HG03196 (cell line): Measurements from ENCODE around the gene CD74.

Source experiments
- ATAC-seq: cut with Tn5 transposase; IDR thresholded peaks from one replicate; pipeline ENCODE4 v1.9.1; 2021; ENCODE audit not compliant: unreplicated experiment

CD74 gene

DNA sequence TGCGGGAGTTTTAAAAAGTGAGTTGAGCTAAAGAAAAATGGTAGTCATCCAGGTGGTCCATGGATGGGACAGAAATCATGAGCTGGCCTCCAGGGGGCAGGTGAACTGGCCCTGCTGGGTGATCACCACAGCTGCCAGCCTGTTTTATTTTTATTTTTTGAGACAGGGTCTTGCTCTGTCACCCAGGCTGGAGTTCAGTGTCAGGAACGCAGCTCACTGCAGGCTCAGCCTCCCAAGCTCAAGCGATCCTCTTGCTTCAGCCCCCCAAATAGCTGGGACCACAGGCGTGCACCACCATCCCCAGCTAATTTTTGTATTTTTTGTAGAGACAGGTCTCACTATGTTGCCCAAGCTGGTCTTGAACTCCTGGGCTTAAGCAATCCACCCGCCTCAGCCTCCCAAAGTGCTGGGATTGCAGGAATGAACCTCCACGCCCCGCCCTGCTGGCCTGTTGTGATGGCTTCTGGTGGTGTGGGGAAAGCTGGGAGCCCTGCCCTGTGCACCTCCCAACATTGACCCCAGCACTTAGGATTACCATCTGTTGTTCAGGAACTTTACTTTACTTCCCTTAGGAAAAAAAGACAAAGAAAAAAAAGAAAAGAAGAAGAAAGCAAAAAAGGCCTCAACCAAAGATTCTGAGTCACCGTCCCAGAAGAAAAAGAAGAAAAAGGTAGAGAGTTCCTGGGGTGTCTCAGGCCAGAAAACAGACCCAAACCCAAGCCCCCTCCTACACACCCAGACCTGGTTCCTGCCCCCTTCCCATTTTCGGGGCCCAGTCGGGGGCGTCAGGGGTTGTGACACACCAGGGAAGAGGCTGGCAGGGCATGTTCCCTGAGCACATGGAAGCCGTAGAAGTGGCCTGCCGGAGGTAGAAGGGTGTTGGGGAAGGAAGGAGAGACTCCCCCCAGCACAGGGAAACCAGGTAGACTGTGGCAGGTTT, 14.7 kb downstream of the CD74 start:
- no peak for ATAC-seq

DNA sequence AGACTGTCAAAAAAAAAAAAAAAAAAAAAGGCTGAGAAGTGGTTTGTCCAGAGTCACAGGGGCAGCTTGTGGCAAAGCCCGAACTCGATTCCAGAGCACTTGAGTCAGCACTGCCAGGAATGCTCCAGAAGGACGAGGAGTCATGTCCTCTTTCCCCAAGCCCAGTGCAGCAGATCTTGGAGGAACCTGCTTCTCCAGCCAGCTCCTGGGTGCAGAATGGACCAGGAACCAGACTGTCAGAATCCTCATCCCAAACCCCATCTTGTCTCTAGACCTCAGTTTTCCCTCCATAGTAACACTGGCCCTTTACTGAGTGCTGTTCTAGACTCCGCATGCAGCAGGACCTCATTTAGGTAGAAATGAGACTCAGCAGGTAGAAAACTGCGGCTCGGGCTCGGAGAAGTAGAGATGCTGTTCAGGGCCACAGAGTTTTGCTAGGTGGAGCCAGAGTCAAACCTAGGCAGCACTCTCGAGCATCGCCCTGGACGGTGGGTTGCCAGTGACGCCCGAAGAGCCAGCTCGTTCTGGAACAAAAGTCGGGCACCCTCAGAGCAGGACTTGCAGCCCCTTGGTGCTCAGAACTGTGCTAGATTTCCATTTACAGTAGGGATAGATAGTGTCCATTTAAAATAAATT, 15.4 kb downstream of the CD74 start:
- ATAC-seq: no peak

DNA sequence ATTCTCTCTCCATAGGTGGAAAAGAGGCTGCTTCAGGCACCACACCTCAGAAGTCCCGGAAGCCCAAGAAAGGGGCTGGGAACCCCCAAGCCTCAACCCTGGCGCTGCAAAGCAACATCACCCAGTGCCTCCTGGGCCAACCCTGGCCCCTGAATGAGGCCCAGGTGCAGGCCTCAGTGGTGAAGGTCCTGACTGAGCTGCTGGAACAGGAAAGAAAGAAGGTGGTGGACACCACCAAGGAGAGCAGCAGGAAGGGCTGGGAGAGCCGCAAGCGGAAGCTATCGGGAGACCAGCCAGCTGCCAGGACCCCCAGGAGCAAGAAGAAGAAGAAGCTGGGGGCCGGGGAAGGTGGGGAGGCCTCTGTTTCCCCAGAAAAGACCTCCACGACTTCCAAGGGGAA, 16.4 kb downstream of the CD74 start:
- no peak for ATAC-seq

DNA sequence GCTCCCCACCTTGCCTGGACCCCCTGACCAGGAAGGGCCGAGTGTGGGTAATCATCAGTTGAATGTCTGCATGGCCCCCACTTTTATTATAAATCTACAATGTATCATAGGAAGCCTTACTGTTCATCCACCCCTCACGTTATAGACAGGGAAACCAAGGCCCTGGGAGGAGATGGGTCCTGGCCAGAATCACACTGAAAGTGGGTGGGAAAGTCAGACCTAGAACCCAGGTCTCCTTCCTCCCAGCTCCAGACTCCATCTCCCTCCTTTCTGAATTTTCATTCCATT, 17.1 kb downstream of the CD74 start:
- no peak for ATAC-seq

DNA sequence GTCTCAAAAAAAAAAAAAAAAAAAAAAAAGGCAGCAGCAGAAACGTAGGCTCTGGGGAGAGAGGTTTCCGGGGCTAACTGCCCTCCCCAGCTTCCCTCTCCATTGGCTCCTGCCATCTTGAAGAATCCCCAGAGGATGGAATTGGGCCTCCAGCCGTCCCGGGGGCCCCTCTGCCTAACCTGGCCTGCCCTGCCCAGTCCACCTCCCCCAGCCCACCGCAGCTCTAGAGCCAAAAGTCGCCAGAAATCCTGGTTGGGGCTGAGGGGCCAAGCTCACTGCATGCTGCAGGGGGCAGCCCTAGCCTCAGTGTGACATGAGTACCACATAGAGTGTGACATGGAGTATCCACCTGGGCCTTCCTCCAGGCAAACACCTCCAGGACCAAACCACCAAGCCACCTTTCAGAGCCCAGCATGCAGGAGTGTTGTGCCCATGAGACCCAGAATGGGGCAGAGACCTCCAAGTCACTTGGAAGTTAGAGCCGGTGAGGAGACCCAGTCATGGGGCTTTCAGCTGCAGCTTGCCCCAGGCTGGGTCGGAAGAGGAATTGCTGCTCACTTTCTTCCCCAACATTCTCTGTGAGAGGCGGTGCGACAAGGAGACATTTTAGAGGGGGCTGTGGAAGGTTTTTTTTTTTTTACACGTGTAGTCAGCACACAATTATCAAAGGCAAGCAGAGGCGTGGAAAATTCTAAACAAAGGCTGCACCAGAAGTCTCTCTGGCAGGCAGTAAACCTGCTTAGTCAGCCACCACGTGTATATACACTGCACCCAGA, 17.6 kb downstream of the CD74 start:
- no peak for ATAC-seq

DNA sequence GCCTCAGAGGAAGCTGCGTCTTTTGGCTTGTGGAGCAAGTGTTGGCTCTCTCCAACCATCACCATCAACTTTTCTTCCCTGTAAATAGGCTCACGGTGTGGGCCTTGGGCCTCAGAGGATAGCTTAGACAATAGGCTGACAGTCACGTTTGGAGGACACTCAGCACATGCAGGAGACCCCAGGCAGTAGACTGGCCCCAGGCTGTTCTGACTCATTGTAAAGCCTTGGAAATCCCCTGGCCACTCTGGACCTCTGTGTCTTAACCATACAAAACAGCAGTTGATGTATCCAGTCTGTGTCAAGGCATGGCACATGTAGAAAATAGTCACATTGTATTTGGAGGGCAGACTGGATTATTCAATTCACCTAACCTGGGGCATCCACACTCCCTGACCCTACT, 18.6 kb downstream of the CD74 start:
- no peak for ATAC-seq

DNA sequence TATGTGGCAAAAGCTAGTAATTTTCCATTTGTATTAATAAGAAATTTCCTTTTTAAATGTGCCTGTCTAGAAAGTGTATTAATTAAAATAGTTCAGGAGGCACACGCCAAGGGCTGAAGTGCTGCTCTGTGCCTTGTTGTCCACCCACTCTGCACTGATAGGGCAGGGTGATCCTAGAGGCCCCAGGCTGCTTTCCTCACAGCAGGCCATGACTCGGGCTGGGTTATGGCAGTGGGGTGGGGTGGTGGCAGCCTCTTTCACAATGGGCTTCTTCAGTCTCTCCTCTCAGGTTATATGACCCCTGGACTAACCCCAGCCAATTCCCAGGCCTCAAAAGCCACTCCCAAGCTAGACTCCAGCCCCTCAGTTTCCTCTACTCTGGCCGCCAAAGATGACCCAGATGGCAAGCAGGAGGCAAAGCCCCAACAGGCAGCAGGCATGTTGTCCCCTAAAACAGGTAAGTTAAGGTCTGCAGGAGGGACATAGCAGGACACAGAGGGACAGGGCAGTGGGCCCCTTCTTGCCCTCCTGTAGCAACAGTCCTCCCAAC, 19.5 kb downstream of the CD74 start:
- no peak for ATAC-seq

DNA sequence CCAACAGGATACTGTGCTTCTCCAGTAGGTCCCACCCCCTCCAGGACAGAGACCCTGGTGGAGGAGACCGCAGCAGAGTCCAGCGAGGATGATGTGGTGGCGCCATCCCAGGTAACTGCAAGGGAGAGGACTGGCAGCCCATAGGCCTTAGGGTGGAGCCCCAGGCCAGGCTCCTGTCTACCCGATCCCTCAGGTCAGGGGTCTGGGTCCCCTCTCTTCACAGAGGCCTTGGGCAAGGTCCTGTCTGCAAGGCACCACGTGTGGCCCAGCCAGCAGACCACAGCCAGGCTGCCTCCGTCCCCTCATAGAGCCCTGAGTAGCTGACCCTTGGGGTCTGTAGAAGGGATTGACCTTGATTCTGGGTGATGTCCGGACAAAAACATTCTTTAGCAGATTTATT, 20.0 kb downstream of the CD74 start:
- no peak for ATAC-seq

DNA sequence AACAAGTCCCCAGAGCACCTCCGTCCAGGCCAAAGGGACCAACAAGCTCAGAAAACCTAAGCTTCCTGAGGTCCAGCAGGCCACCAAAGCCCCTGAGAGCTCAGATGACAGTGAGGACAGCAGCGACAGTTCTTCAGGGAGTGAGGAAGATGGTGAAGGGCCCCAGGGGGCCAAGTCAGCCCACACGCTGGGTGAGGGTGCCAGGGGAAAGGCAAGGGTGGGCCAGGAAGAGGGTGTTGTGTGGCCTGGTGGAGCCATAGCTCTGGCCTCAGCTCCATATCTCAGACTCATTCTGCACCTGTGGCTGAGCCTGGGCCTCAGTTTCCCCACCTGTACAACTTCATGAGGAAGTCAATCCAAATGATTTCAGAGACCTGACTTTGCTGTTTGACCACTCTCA, 20.7 kb downstream of the CD74 start:
- ATAC-seq: no peak

DNA sequence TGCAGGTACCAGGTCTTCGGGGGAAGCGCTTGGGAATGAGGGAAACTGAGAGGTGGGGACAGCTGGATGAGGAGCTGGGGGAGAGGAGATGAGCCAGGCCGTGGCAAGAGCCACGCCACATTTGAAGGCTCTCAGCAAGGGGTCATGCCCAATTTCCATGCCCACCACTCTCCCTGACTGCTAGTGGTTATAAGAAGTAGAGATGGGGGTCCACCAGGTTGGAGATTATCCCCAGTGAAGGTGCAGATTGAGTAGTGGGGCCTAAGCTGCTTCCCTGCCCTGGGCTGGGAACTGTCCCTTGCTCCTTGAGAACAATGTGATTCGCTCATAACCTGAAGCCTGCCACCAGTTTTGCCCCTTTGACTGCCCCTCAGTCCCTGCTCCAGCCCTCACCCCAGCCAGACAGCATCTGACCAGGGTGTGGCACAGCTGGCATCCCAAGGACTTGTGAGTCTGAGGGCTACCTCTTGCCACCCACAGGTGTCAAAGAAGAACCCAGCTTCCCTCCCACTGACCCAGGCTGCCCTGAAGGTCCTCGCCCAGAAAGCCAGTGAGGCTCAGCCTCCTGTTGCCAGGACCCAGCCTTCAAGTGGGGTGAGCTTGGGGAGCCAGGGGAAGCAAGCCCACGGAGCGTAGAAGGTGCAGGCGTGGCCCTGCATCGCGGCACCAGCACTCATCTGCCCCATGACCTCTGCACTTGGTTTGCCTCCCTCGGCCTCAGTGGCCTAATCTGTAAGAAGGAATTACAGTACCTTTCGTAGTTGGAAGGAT, 21.5 kb downstream of the CD74 start:
- no peak for ATAC-seq

DNA sequence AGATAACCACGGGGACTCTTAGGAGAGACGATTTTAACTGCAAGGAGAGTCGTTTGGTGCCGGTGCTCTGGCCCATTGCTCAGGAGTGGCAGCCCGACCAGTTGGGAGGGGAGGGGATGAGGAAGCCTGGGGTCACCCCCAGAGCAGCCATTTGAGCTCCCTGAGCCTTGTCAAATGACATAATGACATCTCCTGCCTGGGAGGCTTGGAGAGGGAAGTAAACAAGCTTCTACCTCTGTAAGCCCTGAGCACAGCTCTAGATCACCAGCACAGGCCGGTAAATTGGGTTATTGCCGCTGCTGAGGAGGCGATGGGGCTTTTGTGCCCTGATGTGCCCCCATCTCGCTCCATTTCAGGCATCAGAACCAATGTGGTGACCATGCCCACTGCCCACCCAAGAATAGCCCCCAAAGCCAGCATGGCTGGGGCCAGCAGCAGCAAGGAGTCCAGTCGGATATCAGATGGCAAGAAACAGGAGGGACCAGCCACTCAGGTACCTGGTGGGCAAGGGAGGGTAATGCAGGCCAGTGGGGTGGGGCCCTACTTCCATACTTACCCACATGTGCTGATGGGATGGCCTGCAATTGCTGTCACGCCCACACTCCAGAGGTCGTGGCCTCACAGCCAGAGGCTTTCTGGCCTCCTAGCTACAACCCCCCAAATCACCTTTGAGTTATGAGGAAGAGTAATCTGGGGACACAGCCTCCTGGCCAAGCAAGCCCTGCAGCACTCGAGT, 23.0 kb downstream of the CD74 start:
- ATAC-seq: no peak

DNA sequence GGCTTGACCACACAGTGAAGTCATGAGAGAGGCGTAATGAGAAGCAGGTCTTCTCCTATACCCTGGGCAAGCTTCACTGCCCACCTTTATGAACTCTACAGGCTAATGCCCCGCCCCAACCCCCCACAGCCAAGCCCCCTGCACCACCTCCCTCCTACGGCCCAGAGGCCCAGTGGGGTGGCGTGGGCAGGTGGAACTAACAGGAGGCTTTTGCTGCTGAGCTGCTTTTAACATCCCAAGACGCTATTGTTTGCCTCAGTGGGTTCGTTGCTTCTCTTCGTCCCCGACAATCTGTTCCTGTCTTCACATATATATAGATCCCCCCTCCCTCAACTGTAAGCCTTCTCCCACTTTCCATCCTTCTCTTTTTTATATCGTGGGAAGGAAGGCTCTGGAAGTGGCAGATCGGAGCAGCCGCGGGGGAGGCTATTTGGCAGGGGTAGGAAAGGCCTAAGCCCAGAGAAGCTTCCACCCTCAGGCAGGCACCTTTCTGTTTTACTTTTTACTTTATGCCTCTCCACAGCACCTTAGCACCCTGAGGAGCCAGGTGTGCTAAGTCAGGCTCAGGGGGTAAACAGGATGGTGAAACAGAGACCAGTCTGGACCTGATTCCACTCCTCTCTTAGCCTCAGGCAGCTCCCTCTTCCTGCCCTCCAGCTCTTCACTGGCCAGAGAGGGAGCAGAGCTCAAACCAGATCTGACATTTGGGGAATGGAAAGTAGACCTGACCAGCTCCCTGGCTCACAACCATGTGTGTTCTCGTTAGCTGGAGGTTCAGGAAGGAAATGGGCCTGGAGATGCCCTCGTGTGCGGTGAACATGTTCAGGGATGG, 26.5 kb downstream of the CD74 start:
- no peak for ATAC-seq

DNA sequence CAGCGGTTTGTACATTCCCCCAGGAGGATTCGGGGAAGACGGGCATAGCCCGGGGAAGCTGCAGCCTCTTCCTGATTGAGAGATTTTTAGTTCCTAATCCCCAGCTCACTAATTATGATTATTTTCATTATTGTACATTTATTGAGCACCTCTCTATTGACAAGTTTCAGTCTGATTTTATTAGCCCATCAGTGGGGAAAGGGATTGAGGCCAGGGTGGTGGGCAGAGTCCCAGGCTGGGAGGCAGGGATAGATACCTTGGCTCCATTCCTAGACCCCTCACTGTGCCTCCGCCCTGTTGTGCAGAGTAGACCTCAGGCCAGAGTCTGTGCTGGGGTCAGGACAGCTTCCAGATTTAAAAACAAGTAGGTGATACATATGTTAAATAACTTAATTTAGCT, 28.0 kb downstream of the CD74 start:
- ATAC-seq: no peak

DNA sequence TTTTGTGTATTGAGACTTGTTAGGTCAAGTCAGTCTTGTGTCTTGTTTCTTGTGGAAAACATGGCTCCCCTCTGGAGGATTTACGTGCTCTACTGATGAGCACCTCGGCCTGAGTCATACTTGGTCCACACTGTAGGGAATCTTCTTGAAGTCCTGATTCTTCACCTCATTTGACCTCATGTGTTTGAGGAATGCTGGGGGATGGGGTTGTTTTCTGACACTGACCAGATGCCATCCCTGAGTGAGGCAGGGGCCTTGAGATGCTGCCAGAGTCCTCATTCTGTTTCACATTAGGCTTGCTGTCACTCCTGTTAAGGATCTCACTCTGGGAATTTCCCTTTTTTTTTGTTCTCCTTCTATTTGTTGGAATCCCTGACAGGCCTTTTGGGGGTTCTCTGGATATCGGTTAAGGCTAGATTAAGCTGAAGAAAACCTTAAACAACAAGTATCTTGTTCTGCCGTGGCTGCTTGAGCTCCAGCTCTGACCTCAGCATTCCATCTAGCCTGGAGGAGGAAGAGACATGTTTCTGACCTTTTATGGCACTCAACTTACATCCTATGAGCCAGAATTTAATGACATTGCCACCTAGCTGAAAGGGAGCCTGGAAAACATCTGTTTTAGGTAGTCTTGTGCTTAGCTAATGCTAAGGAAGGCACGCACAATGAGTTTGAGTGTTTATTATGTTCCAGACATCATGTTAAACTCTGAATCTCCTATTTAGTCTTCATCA, 34.6 kb downstream of the CD74 start:
- no peak for ATAC-seq

DNA sequence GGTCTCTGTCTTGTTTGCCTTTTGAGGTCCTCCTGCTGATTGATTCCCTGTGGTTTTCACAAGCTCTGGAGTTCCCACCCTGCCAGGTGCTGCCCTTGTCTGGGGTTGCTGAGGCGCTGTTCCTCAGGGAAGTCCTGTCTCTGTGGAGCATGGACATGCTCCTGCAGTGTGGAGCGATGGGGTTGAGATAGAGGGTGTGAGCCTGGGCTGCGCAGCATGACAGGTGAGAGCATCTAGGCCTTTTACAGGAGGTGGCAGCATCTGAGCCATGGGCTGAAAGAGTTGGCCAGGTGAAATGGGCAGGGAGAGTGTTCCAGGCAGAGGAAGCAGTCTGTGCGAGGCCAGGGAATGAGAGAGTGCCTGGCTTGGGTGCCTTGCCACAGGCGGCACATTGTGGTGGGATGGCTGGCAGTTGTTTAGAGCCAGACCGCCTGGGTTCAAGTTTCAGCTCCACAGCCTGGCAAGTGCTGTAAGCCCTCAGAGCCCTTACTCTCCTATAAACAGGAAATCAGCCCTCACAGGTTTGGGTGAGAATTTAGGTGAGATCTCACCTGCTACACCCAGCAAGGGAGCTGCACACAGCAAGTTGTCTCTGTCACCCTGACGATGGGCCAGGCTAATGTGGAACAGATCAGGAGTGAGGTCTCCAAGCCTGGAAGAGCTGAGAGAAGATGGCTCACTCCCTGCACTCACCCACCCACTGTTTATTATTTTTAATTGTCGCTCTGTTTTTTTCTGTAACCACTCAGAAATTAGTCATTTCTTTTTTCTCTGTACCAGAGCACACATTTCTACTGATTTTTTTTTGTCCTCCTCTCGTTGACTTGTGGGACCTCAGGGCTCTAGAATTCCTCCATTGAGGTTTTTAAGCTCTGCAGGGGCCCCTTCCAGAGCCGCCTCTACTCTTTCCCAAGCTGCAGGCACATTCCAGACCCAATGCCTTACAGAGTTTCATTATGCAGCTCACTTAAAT, 35.6 kb downstream of the CD74 start:
- ATAC-seq: no peak

DNA sequence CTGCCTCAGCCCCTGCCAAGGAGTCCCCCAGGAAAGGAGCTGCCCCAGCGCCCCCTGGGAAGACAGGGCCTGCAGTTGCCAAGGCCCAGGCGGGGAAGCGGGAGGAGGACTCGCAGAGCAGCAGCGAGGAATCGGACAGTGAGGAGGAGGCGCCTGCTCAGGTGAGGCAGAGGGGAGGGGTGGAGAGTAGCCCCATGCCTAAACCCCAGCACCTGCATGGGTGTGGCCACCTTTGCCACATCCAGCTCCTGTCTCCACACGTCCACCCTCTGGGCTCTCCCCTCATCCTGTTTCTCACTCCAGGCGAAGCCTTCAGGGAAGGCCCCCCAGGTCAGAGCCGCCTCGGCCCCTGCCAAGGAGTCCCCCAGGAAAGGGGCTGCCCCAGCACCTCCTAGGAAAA, 38.1 kb downstream of the CD74 start:
- ATAC-seq: no peak

DNA sequence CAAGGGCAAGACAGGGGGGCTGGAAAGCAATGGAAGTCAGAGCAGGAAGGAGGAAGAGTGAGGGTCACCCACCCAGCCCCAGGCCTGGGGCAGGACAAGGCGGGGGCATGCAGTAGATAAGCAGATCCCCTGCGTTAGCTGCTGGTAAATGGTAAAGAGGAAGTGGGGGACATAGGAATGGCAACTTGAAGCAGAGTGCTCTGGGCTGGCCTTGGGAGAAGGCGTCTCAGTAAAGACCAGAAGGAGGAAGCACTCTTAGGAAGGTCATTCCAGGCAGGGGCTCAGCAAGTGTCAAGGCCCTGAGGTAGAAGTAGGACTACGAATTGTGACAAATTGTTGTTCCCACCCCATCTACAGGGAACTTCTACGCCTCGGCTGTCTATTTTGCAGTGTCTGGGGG, 40.1 kb downstream of the CD74 start:
- ATAC-seq: no peak

DNA sequence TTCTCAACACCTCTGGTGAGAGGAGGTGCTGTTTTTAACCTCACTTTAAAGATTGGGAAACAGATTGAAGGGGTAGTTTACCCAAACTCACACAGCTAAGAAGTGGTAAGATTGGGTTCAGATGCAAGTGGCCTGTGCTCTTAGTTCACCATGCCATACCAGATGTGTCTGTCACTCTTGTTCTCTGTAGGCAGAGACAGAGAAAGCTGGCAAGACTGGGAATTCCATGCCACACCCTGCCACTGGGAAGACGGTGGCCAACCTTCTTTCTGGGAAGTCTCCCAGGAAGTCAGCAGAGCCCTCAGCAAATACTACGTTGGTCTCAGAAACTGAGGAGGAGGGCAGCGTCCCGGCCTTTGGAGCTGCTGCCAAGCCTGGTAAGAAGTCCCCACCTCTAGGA, 44.2 kb downstream of the CD74 start:
- ATAC-seq: no peak
